Activated CD8-positive, alpha-beta memory T cell treated with anti-CD3 and anti-CD28 coated beads for 36 hours (primary cell): ENCODE measurements around the gene OR5A2. TPM values are rescaled to one million over a fixed set of nuclear protein-coding genes. Genes with fewer than 3 reads are reported as not detected.
"Not testable (repeated sequence)": the region's sequence is repeated elsewhere in the genome, so short reads cannot be mapped to it uniquely, and the experiment has no call there.

ENCODE experiments used
- CTCF ChIA-PET: fragments of 350-600 bp; sonication (Branson Sonifier 250); formaldehyde crosslinking; loops from one replicate; lab custom pipeline; 2021; ENCODE audit warnings: antibody characterized with exemption; lab: Charles Lee
- POLR2A ChIA-PET: fragments of 350-600 bp; sonication (Branson Sonifier 250); formaldehyde crosslinking; loops from one replicate; lab custom pipeline; 2021; ENCODE audit warnings: antibody characterized with exemption; lab: Charles Lee
- total RNA-seq, 2 experiments: library from RNA; stranded (reverse); gene quantifications; one replicate each; pipeline ENCODE4 v1.2.3, GENCODE V29; 2021

OR5A2 gene, protein sequence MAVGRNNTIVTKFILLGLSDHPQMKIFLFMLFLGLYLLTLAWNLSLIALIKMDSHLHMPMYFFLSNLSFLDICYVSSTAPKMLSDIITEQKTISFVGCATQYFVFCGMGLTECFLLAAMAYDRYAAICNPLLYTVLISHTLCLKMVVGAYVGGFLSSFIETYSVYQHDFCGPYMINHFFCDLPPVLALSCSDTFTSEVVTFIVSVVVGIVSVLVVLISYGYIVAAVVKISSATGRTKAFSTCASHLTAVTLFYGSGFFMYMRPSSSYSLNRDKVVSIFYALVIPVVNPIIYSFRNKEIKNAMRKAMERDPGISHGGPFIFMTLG
- total RNA-seq: not detected

DNA sequence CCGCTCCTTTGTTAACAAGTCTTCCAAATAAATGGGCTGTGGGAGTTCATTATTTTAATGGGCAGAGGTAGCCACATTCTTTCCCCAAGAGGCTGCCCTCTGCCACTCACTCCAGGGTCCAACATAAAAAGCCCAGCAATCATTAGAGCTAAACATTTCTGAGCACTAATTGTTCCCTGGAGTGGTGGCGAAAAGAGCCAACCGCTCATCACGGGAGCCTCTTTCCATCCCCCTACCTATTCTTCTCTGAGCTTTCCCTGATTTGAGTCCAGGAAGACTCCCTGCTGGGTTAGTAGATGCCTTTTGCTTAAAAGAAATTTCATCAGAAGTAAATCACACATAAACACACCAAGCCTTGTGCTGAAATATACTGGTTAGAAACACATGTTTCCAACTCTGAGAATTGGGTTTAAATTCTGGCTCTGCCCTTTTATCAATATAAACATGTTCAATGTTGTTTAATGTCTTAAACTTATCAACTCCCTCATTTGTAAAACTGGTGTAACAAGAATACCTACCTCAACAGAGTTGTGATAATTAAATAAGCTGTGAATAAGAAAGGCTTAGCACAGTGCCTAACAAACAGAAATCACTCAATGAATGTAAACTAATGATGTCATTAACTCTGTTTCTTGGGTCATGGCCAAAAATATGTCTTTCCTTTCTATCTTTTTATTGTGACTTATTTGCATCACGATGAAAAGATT, at the start of gene OR5A2:
Gene OR5A2, minus strand, starts transcription at position 53 of the 707 bp plus-strand sequence. CDS start 3,460 bp downstream, outside the sequence.
- ChIA-PET POLR2A (no interaction called here), CTCF (interaction anchor here (1.1 kb wide), 1 partner anchor 241 kb away, joined by 3 read pairs; no protein-coding TSS in a partner anchor)

- CTCF ChIA-PET: no interaction called here
- POLR2A ChIA-PET: no interaction called here
Observed at GRCh38 chr11:59475176-59475575, 49.0 kb upstream of the OR5A2 start.

GRCh38 chr11:59473015-59473414, 46.8 kb upstream of the OR5A2 start, which contains the start of gene OR4D10:
OR4D10 (plus strand) TSS chr11:59473315; CDS start chr11:59477430, 4,115 bp downstream.
- POLR2A ChIA-PET: no interaction called here
- CTCF ChIA-PET: no interaction called here

GRCh38 chr11:59463190-59463641, 37.0 kb upstream of the OR5A2 start:
- CTCF ChIA-PET: no interaction called here
- POLR2A ChIA-PET: no interaction called here

GRCh38 chr11:59459916-59460315, 33.7 kb upstream of the OR5A2 start:
- ChIA-PET POLR2A (no interaction called here), CTCF (no interaction called here)

DNA sequence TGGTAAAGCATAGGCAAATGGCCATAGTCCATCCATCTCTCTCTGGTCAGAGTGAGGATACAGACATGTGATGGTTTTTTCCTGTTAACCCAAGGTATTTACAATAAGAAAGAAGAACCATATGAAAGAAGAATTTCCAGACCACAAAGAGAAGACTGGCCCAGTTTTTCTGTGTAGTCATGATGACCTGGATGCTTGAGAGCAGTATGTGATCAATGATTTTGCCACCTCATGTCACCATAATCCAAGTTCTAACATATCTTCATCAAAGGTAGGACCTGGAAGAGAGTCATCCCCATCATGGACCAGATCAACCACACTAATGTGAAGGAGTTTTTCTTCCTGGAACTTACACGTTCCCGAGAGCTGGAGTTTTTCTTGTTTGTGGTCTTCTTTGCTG, 30.4 kb upstream of the OR5A2 start, which contains the start of gene OR4D6:
Gene OR4D6, plus strand, starts transcription at position 301 of the 400 bp plus-strand sequence. Its CDS starts 0 bp downstream, at position 301.
- POLR2A ChIA-PET: no interaction called here
- CTCF ChIA-PET: no interaction called here

DNA sequence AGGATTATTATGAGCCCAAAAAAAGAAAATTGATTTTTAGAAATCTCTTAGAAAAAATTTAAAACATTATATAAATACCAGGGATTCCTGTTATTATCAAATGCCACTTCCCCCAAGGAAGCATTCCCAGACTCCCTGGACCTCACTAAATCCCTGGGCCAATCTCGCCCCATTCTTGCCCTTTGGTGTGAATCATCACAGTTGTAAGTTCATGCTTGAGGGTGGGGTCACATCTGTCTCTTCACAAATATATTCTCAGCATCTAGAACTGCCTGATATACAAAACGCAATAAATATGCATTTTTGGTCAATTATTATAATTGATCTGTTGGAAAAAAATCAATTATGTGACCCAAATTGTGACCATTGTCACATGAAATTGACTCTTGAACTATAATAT, 22.3 kb upstream of the OR5A2 start:
- POLR2A ChIA-PET: no interaction called here

GRCh38 chr11:59445624-59446023, 19.4 kb upstream of the OR5A2 start:
- POLR2A ChIA-PET, CTCF ChIA-PET: not testable (repeated sequence)

More for the DNA sequence above, 22.3 kb upstream of the OR5A2 start:
- CTCF ChIA-PET: no interaction called here

DNA sequence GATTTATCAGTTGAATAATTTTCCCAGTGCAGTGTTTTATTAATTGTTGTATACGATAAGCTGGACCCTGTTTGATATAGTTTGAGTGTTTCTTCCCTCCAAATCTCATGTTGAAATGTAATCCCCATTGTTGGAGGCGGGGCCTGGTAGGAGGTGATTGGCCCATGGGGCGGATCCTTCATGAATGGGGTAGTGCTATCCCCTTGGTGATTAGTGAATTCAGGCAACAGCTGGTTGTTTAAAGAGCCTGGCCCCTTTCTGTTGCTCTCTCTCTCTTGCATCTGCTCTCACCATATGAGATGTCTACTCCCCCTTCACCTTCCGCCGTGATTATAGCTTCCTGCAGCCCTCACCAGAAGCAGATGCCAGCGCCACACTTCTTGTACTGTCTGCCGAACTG, 11.6 kb upstream of the OR5A2 start:
- POLR2A ChIA-PET: no interaction called here
- CTCF ChIA-PET: interaction anchor here (1.5 kb wide), 1 partner anchor 266 kb away, joined by 5 read pairs; the partner anchor contains the start of gene DTX4

GRCh38 chr11:59436169-59436568, 10.0 kb upstream of the OR5A2 start, which contains the start of gene OR5A1:
OR5A1 (plus strand) TSS chr11:59436469; CDS start chr11:59443169, 6,700 bp downstream.
- CTCF ChIA-PET: interaction anchor here (0.7 to 0.9 kb wide), 2 partner anchors 52 to 250 kb away, joined by 3 read pairs; no protein-coding TSS in a partner anchor

DNA sequence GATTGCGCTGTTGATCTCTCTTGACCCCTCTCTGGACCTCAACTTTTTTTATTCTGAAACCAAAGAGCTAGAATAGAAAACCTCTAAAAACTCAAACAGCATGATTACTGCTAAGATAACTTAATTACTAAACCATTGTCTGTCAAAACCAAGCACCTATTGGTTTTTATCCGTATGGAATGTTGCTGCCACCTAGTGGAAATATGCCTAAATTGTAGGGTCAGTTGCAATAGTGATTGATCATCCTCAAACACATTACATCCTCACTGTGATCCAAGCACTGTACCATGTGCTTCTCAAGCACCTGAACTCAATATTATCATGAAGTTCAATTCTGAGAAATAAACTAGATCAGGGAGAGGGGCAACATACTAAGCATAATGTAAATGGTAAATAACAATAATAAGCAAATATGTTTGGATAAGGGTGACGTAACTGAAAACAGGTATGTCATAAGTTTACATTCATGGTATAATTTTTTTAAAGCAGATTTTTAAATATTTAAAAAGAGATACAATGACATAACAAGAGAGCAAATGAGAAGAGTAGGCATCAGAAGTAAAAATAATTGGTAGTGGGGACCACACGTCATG, 3.8 kb upstream of the OR5A2 start:
- POLR2A ChIA-PET: no interaction called here
- CTCF ChIA-PET: interaction anchor here (0.9 to 1.4 kb wide), 2 partner anchors 11 to 258 kb away, joined by 3 to 4 read pairs; partner anchors contain the start of gene DTX4

More at GRCh38 chr11:59436169-59436568, 10.0 kb upstream of the OR5A2 start, which contains the start of gene OR5A1:
- POLR2A ChIA-PET: no interaction called here

- CTCF ChIA-PET: no interaction called here
- POLR2A ChIA-PET: no interaction called here
Observed at GRCh38 chr11:59427068-59427382, 812 bp upstream of the OR5A2 start.

DNA sequence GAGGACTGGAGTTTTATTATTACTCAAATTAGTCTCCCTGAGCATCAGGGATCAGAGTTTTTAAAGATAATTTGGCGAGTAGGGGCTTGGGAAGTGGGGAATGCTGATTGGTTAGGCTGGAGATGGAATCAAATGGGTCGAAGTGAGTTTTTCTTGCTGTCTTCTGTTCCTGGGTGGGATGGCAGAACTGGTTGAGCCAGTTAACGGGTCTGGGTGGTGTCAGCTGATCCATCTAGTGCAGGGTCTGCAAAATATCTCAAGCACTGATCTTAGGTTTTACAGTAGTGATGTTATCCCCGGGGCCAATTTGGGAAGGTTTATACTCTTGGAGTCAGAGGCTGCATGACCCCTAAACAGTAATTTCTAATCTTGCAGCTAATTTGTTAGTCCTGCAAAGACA, 1.1 kb downstream of the OR5A2 start:
- ChIA-PET CTCF (no interaction called here), POLR2A (no interaction called here)

- CTCF ChIA-PET: no interaction called here
- POLR2A ChIA-PET: no interaction called here
Observed at GRCh38 chr11:59423835-59424234, 2.4 kb downstream of the OR5A2 start.

GRCh38 chr11:59418156-59418555, 8.1 kb downstream of the OR5A2 start:
- ChIA-PET CTCF (interaction anchor here (1.8 kb wide), 1 partner anchor 246 kb away, joined by 3 read pairs; the partner anchor contains the start of gene DTX4), POLR2A (no interaction called here)

DNA sequence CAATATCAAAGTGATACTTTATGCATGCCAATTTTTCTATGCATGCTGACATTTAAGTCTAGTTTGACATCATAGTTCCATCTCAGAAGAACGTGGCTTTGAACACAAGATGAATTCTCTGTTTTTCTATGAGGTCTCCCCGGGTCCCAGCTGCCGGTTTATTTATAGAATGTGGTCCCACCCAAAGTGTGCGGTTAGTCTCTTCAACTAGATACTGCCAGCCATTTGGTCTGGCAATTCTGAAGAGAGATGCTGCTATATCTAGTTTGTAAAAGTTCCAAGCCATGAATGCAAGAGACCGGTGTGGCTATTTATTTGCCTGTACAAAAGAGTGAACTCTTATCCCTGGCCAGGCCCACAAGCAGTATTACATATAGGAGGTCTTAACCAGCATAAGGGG, 9.2 kb downstream of the OR5A2 start:
- POLR2A ChIA-PET: no interaction called here
- CTCF ChIA-PET: no interaction called here

DNA sequence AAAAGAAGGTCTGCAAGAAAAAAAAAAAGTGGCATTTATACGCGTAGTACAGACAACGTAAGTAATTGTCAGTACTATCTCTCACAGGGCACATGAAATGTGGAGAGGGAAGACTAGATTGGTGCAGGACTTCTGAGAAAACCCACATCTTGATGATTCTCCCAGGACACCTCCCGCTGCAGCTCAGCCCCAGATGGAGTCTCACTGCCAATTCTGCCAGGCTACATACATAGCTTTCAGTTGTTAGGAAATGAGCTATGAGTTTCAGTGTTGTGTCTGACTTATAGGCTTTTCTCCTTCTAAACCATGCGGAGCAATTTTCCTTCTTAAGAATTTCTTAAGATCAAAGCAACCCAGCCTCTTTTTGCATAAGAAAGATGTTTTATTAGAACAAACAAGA, 9.6 kb downstream of the OR5A2 start:
- ChIA-PET CTCF (no interaction called here), POLR2A (no interaction called here)

GRCh38 chr11:59415111-59415510, 11.1 kb downstream of the OR5A2 start:
- CTCF ChIA-PET: no interaction called here

DNA sequence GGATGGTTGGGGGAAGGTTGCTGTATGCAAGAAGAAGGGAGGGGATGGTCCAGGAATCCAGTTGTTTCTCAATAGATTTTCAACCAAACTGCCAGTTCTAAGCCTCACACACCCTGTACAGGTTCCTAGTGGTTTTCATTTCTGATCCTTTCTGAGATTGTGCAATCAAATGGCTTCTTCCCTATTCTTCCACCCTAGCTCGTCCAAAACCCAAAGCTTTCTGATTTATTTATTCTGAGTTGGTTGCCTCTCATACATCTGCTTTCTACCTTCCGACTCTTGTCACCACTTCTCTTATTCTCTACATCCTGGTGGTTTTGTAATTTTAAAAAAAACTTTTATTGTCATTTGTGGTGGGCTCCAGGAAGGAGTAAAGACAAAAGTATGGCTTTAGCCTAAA, 12.6 kb downstream of the OR5A2 start:
- POLR2A ChIA-PET: no interaction called here
- CTCF ChIA-PET: no interaction called here

More at GRCh38 chr11:59415111-59415510, 11.1 kb downstream of the OR5A2 start:
- POLR2A ChIA-PET: no interaction called here

DNA sequence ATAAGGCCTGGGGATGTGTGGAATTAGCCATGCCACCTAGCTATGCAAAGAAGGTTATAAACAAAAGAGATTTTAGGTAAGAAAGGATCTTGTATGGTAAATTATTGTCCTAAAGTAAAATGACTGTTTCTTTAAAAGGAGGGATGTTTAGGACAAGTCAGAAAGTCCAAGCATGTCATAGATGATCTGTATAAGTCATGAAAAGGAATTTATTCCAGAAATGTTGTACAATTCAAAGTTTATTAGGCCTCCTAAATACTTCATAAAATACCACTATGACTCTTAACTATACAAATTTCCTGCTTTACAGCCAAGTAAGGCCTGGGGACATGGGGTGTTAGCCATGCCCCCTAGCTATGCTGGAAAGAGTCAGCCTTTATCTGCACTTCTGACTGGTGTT, 22.7 kb downstream of the OR5A2 start:
- POLR2A ChIA-PET: no interaction called here
- CTCF ChIA-PET: no interaction called here
